ENCODE data around the gene FEM1B.

FEM1B gene

GRCh38 chr15:68277131-68277602 is 378 bp upstream of the FEM1B start:
- no peak for TF ChIP-seq ZFP30 (CRISPR knock-in tag; IDR thresholded peaks at IDR 0.05)
- no peak for TF ChIP-seq PATZ1 (CRISPR knock-in tag; IDR thresholded peaks at IDR 0.05; ENCODE audit: borderline replicate concordance)
- ATAC-seq = peak; percentile 30

- TF ChIP-seq SNAI2 (CRISPR knock-in tag; IDR thresholded peaks at IDR 0.05) (no peak), CSDC2 (CRISPR knock-in tag; IDR thresholded peaks at IDR 0.05) (no peak), OSR1 (CRISPR knock-in tag; IDR thresholded peaks at IDR 0.05) (no peak), CSRNP3 (CRISPR knock-in tag; IDR thresholded peaks at IDR 0.05) (no peak), ZFP30 (CRISPR knock-in tag; IDR thresholded peaks at IDR 0.05) (no peak), ZC3H10 (CRISPR knock-in tag; IDR thresholded peaks at IDR 0.05) (no peak), PATZ1 (CRISPR knock-in tag; IDR thresholded peaks at IDR 0.05; ENCODE audit: borderline replicate concordance) (no peak), ISL1 (CRISPR knock-in tag; IDR thresholded peaks at IDR 0.05) (no peak), ZNF70 (CRISPR knock-in tag; IDR thresholded peaks at IDR 0.05) (no peak), CREB5 (CRISPR knock-in tag; IDR thresholded peaks at IDR 0.05; ENCODE audit: low read depth) (no peak), ZNF565 (CRISPR knock-in tag; conservative IDR thresholded peaks at IDR 0.05; ENCODE audit: low read depth) (no peak), TCF4 (CRISPR knock-in tag; IDR thresholded peaks at IDR 0.05; ENCODE audit: borderline replicate concordance) (no peak)
- ATAC-seq = no peak
Observed at GRCh38 chr15:68278345-68278594, 725 bp downstream of the FEM1B start.

GRCh38 chr15:68278595-68279405 is 1.3 kb downstream of the FEM1B start:
- TF ChIP-seq PATZ1 (CRISPR knock-in tag; IDR thresholded peaks at IDR 0.05; ENCODE audit: borderline replicate concordance) = no peak
- no peak for TF ChIP-seq OSR1 (CRISPR knock-in tag; IDR thresholded peaks at IDR 0.05)
- TF ChIP-seq ZNF565 (CRISPR knock-in tag; conservative IDR thresholded peaks at IDR 0.05; ENCODE audit: low read depth) = no peak
- no peak for TF ChIP-seq SNAI2 (CRISPR knock-in tag; IDR thresholded peaks at IDR 0.05)
- no peak for TF ChIP-seq CREB5 (CRISPR knock-in tag; IDR thresholded peaks at IDR 0.05; ENCODE audit: low read depth)
- no peak for TF ChIP-seq POU6F1 (CRISPR knock-in tag; IDR thresholded peaks at IDR 0.05; ENCODE audit: borderline replicate concordance, low read depth)
- no peak for TF ChIP-seq ZFP3 (CRISPR knock-in tag; IDR thresholded peaks at IDR 0.05)
- no peak for TF ChIP-seq ZNF8 (CRISPR knock-in tag; IDR thresholded peaks at IDR 0.05)
- no peak for TF ChIP-seq ZNF70 (CRISPR knock-in tag; IDR thresholded peaks at IDR 0.05)
- TF ChIP-seq RARB (CRISPR knock-in tag; IDR thresholded peaks at IDR 0.05) = no peak
- TF ChIP-seq ZC3H10 (CRISPR knock-in tag; IDR thresholded peaks at IDR 0.05) = no peak
- TF ChIP-seq PPARA (CRISPR knock-in tag; IDR thresholded peaks at IDR 0.05; ENCODE audit: borderline replicate concordance) = no peak
- no peak for TF ChIP-seq ZFP30 (CRISPR knock-in tag; IDR thresholded peaks at IDR 0.05)
- no peak for TF ChIP-seq CSDC2 (CRISPR knock-in tag; IDR thresholded peaks at IDR 0.05)
- TF ChIP-seq GLIS3 (CRISPR knock-in tag; IDR thresholded peaks at IDR 0.05) = no peak

More at GRCh38 chr15:68278595-68279405, 1.3 kb downstream of the FEM1B start:
- ATAC-seq = peak; percentile 12

Measured in SK-N-SH treated with all-trans-retinoic acid at 6 μM for 48 hours (cell line).